ENCODE measurements around the gene HAPLN2.

Gene HAPLN2

DNA sequence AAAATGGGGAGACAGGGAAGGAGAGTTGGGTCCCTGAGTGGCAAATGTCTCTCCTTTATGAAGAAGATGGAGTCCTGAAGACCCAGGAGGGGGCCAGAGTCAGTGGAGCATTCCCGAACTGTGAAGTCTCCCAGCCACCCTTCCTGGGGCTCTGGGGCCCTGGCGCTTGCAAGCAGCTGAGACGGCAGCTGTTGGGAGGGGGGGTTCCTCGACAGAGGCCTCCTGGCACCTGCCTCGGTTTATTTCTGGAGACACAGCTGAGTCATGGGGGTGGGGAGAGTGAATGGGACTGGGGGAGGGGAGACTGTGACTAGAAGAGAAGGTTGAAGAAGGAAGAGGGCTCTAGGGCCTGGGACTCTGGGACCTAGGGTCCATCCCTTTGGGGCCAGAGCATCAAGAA is 44.0 kb downstream of the HAPLN2 start:
- DNase-seq (ENCODE audit: low read depth): no peak

GRCh38 chr1:156664046-156664766 is 45.0 kb downstream of the HAPLN2 start:
- DNase-seq (ENCODE audit: low read depth): no peak

DNA sequence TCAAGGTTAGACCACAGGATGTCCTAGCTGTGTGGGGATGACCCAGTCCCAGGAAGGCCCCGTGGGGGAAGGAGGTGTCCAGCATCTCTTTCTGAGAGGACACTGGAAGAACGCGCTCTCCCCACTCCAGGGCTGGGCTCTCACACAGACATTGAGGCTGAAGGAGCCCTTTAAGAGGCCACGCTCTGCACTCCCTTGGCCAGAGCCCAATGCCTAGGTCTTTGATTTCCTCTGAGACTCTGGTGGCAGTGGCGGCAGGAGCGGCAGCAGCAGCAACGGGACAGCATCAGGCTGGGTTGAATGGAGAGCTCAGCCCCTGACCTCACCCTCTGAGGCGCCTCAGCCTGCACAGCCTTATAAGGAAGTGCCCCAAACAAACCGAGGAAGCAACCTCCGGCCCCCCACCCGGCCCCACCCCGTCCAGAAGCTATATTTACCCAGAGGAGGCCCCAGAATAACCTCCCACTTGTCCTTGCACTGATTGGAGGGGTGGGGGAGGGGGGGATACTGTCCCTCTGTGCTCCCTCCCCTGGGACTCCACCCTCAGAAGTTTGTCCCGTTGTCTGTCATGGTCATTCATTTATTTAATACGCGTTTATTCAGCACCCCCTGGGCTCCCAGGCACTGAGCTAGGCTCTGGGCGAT is 45.7 kb downstream of the HAPLN2 start:
- DNase-seq (ENCODE audit: low read depth): no peak

GRCh38 chr1:156665539-156665938 is 46.3 kb downstream of the HAPLN2 start:
- no peak for DNase-seq (ENCODE audit: low read depth)

GRCh38 chr1:156666862-156667609 is 47.8 kb downstream of the HAPLN2 start:
- no peak for DNase-seq (ENCODE audit: low read depth)

DNA sequence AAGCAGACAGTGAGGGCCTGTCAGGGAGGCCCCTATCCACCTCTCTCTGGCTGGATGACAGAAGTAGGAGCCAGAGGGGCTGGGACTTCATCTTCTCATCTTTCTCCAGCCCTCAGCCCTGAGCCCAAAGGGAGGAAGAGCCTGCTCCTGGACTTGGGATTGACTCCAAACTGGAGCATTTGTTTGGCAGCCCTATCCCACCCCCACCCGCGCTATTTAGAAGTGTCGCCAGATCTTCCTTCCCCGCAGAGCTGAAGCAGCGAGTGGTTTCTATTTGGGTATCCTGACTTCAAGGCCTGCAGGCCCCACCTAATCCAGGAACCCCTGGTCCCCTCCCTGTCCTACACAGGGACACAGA is 48.4 kb downstream of the HAPLN2 start:
- no peak for DNase-seq (ENCODE audit: low read depth)

DNA sequence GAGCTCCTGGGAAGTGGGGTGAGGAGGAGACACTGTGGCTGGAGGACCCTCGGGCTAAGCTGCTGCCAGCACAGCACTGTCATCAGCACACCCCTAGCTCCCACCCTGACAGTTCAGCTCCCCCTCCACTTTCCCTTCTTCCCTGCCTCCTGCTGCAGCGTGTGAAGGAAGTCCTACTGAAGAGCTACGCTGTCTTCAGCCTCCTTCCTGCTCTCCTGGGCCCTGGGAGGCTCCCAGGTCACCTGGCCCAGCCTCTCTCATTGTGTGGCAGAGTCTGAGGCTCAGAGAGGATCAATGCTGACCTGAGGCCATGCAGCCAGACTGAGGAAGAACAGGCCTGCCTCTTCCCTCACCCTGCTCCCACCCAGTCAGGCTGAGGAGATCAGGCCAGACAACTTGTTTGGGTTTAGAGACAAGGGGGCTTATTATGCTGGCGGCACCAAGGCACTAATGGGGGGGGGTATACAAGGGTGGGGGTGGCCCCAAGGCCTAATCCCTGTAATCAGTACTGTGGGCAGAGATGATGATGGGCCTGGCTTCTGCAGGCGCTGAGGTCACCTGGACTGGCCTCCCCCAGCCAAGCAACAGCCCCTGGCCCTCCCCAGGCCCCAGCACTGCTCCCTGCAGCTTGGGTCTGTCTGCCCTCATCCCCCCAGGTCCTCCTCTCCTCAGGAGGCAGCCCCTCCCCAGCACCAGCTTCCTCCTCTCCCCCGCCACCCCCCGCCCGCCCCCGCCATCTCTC is 48.9 kb downstream of the HAPLN2 start:
- no peak for DNase-seq (ENCODE audit: low read depth)

GRCh38 chr1:156668801-156669637 is 49.8 kb downstream of the HAPLN2 start:
- DNase-seq (ENCODE audit: low read depth): no peak

GRCh38 chr1:156669794-156670193 is 50.6 kb downstream of the HAPLN2 start:
- no peak for DNase-seq (ENCODE audit: low read depth)

DNA sequence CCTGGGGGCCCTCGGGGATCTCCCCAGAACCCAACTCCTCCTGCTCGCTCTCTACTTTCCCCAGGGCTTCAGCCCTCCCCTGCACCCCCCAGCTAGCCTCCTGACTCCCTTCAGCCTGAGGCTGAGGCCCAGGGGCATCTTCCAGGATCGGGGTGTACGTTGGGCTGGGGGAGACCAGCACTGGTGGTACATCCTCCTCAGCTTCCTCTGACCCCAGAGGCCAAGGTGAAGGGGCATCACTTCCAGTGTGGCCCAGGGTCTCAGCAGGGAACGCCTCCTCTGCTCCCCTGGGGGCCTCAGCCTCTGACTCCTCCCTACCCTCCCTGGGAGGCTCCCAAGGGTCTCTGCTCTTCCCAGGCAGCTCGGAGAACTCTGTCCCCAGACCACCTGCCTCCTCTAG is 51.1 kb downstream of the HAPLN2 start:
- DNase-seq (ENCODE audit: low read depth): no peak

- no peak for DNase-seq (ENCODE audit: low read depth)
These were observed 51.6 kb downstream of the HAPLN2 start for GRCh38 chr1:156670791-156671190.

GRCh38 chr1:156671804-156672203 is 52.6 kb downstream of the HAPLN2 start:
- DNase-seq (ENCODE audit: low read depth): no peak

DNA sequence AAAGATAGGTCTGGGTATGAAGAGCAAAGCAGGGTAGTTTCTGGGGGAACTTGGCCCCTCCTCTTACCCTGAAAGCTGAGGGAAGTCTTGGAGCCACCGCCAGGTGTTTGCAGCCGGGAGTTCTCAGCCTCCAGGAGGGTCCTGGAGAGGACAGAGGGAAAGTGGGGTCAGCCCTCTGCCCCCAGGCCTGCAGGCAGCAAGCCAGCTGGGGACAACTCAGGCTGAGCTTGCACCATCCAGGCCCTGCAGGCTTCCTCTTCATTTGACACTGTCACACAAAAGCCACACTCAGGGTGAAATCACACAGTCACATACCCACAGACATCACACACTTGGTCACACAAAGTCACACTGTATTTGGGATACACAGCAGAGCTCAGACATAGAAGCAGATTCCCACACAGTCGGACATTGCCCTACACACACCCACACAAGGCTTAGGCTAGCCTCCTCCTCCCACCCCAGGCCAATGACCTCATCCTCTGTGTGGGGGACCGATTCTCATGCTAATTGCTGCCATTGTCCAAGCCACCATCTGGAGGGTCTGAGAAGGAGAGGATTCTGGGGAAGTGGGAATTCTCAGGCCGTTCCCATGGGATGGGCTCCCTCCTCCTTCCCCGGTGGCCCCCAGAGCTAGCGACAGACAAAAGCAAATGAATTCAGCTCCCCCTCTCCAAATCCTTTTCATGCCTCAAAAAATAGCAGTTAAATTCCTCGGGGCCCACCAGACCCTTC is 54.3 kb downstream of the HAPLN2 start:
- DNase-seq (ENCODE audit: low read depth): no peak

Data from non-pigmented ciliary epithelial cell (primary cell).